Right cardiac atrium (tissue), 5 donors: ENCODE measurements around the gene FSD1. TPM values are rescaled to one million over a fixed set of nuclear protein-coding genes. Genes with fewer than 3 reads are reported as not detected.

Source experiments
- ATAC-seq, 2 donors: fragments of 200-7000 bp; cut with Tn5 transposase; one replicate each; pipeline versions ENCODE4 v1.8.0 to v1.9.1; 2020; ENCODE audit warnings: moderate library complexity in 2 of 2, mild to moderate bottlenecking in 1 of 2
- DNase-seq, 3 donors: peaks; one replicate each; pipeline ENCODE4 v3.0.0-alpha.2; 2020
- H3K27ac ChIP-seq: one replicate; pipeline ENCODE4 v1.5.1; 2013; ENCODE audit warnings: mild to moderate bottlenecking, low read length, control low read depth, moderate library complexity
- H3K27me3 ChIP-seq: one replicate; pipeline ENCODE4 v1.6.1; 2013; ENCODE audit not compliant: control insufficient read depth, insufficient read depth
- H3K4me1 ChIP-seq: one replicate; pipeline ENCODE4 v1.6.1; 2013; ENCODE audit warnings: low read length; ENCODE audit not compliant: control insufficient read depth, insufficient read depth
- H3K4me3 ChIP-seq: one replicate; pipeline ENCODE4 v1.5.1; 2013; ENCODE audit warnings: low read length, control low read depth
- H3K9me3 ChIP-seq: one replicate; pipeline ENCODE4 v1.6.1; 2013; ENCODE audit warnings: low read length; ENCODE audit not compliant: control insufficient read depth
- WGBS: extraction: QIAGEN DNeasy Blood & Tissue Kit; methylation state at CpG from one replicate; pipeline ENCODE4 v1.1.7; 2013; 5-methylcytosine and 5-hydroxymethylcytosine counted together
- intact Hi-C, 4 donors: fragments of 100-400 bp; cut with DNase I; formaldehyde crosslinking; loops; one replicate each; pipeline versions ENCODE4 v1.11.0 to v1.14.0; 2022 to 2023
- polyA plus RNA-seq: library from polyadenylated mRNA; stranded (reverse); fragments of 200-250 nt; gene quantifications from one replicate; pipeline ENCODE4 v1.2.3, GENCODE V29; 2013
- total RNA-seq, 4 donors: library from RNA; stranded (reverse); fragmentation: NEBNext Ultra II Directional; extraction: Animal tissue kit (Norgen Biotek cat#: 25700); gene quantifications; one replicate each; pipeline ENCODE4 v1.2.1, GENCODE V29; 2021
- donor health status: healthy with polysubstance abuse.
- donor health status: DM: no; HTN: yes; CAD: no.
- donor health status: DM: no; HTN: no; CAD: no.
- donor health status: DM: no; HTN: yes; CAD: no; lungs with severe emphysema.
- donor health status: DM: yes; HTN: yes; CAD: no.

FSD1 gene
- total and polyA plus RNA-seq, 5 donors: not detected

GRCh38 chr19:4302243-4302640, 2.2 kb upstream of the FSD1 start, which contains the start of gene TMIGD2:
TSS of gene TMIGD2 (minus strand) at chr19:4302389. CDS start at chr19:4302385, 4 bp downstream.
- no peak within 1 kb of the TSS for H3K27ac ChIP-seq
- no peak for DNase-seq
- ATAC-seq: no peak
- no peaks in the 10 kb centered on the region for H3K9me3 ChIP-seq
- intact Hi-C loops: no loop called here
- no peak within 1 kb of the TSS for H3K4me3 ChIP-seq
- no peaks in the 10 kb centered on the region for H3K4me1 ChIP-seq
- no peaks in the 10 kb centered on the region for H3K27me3 ChIP-seq
- WGBS: 52% methylated on average over 8 of the region's 8 CpGs

- Histone ChIP-seq H3K4me1 (no peaks in the 10 kb centered on the region), H3K4me3 (no peak overlapping the region), H3K27me3 (no peaks in the 10 kb centered on the region), H3K9me3 (no peaks in the 10 kb centered on the region), H3K27ac (no peak overlapping the region)
- 47% methylated on average over 18 of the region's 18 CpGs for WGBS
- ATAC-seq (no peak), DNase-seq (no peak)
- intact Hi-C loops: no loop called here
Measured at GRCh38 chr19:4303819-4304537, 420 bp upstream of the FSD1 start.

GRCh38 chr19:4305257-4305612, 837 bp downstream of the FSD1 start:
- H3K27me3 ChIP-seq: no peaks in the 10 kb centered on the region

GRCh38 chr19:4305659-4306058, 1.3 kb downstream of the FSD1 start:
- DNase-seq (no peak), ATAC-seq (no peak)
- Histone ChIP-seq H3K4me3 (no peak overlapping the region), H3K27ac (no peak overlapping the region), H3K9me3 (no peaks in the 10 kb centered on the region), H3K27me3 (no peaks in the 10 kb centered on the region), H3K4me1 (no peaks in the 10 kb centered on the region)
- intact Hi-C loops: no loop called here
- WGBS: 85% methylated on average over 16 of the region's 16 CpGs

More at GRCh38 chr19:4305257-4305612, 837 bp downstream of the FSD1 start:
- Histone ChIP-seq H3K4me1 (no peaks in the 10 kb centered on the region), H3K4me3 (no peak overlapping the region), H3K9me3 (no peaks in the 10 kb centered on the region), H3K27ac (no peak overlapping the region)
- 74% methylated on average over 7 of the region's 7 CpGs for WGBS
- ATAC-seq: no peak
- intact Hi-C loops: no loop called here
- DNase-seq: no peak

GRCh38 chr19:4310247-4311121, 6.1 kb downstream of the FSD1 start:
- intact Hi-C loops: no loop called here
- no peaks in the 10 kb centered on the region for H3K9me3 ChIP-seq
- no peak for ATAC-seq
- H3K4me1 ChIP-seq: no peaks in the 10 kb centered on the region
- DNase-seq: no peak
- 89% methylated on average over 22 of the region's 22 CpGs for WGBS
- no peaks in the 10 kb centered on the region for H3K27me3 ChIP-seq
- no peak overlapping the region for H3K27ac ChIP-seq
- no peak overlapping the region for H3K4me3 ChIP-seq

GRCh38 chr19:4313847-4314490, 9.6 kb downstream of the FSD1 start:
- ATAC-seq: no peak
- Histone ChIP-seq H3K27me3 (no peaks in the 10 kb centered on the region), H3K9me3 (no peaks in the 10 kb centered on the region), H3K4me3 (peak overlapping the region; percentile 21), H3K4me1 (no peaks in the 10 kb centered on the region), H3K27ac (no peak overlapping the region)
- intact Hi-C loops: no loop called here
- DNase-seq: no peak
- WGBS: 40% methylated on average over 12 of the region's 12 CpGs

GRCh38 chr19:4316956-4317355, 12.6 kb downstream of the FSD1 start:
- ATAC-seq (no peak), DNase-seq (no peak)
- H3K27me3 ChIP-seq: no peaks in the 10 kb centered on the region
- 86% methylated on average over 9 of the region's 9 CpGs for WGBS
- H3K9me3 ChIP-seq: no peaks in the 10 kb centered on the region
- H3K4me3 ChIP-seq: no peak overlapping the region
- no peak overlapping the region for H3K27ac ChIP-seq
- H3K4me1 ChIP-seq: no peaks in the 10 kb centered on the region
- intact Hi-C loops: no loop called here

GRCh38 chr19:4318460-4318859, 14.1 kb downstream of the FSD1 start:
- Histone ChIP-seq H3K27me3 (no peaks in the 10 kb centered on the region), H3K4me3 (no peak overlapping the region), H3K4me1 (no peaks in the 10 kb centered on the region), H3K27ac (no peak overlapping the region), H3K9me3 (no peaks in the 10 kb centered on the region)
- ATAC-seq (no peak), DNase-seq (no peak)
- intact Hi-C loops: no loop called here
- WGBS: 94% methylated on average over 7 of the region's 7 CpGs

- DNase-seq (no peak), ATAC-seq (no peak)
- Histone ChIP-seq H3K27me3 (no peaks in the 10 kb centered on the region), H3K9me3 (no peaks in the 10 kb centered on the region), H3K27ac (no peak overlapping the region), H3K4me1 (no peaks in the 10 kb centered on the region), H3K4me3 (no peak overlapping the region)
- 93% methylated on average over 2 of the region's 2 CpGs for WGBS
- intact Hi-C loops: no loop called here
Measured at GRCh38 chr19:4319067-4319718, 14.8 kb downstream of the FSD1 start.

- Histone ChIP-seq H3K4me3 (no peak overlapping the region), H3K27me3 (no peaks in the 10 kb centered on the region), H3K27ac (no peak overlapping the region), H3K4me1 (no peaks in the 10 kb centered on the region), H3K9me3 (no peaks in the 10 kb centered on the region)
- ATAC-seq (no peak), DNase-seq (no peak)
- intact Hi-C loops: no loop called here
- 91% methylated on average over 2 of the region's 2 CpGs for WGBS
Measured at GRCh38 chr19:4320419-4320818, 16.0 kb downstream of the FSD1 start.
